Activated CD4-positive, alpha-beta T cell treated with anti-CD3 and anti-CD28 coated beads, Interleukin-10, Interleukin-2, amounts not matched to agents 100 ng/mL and 50 ng/mL, durations not matched to agents 16 hours and 8 hours (primary cell): ENCODE measurements around the gene ABCB11.
"Not testable (repeated sequence)": the region's sequence is repeated elsewhere in the genome, so short reads cannot be mapped to it uniquely, and the experiment has no call there.

ENCODE experiments used
- DNase-seq: peaks from one replicate; pipeline ENCODE4 v3.0.0-alpha.2; 2020

The ABCB11 gene

GRCh38 chr2:169041594-169041993 lies 10.5 kb upstream of the ABCB11 start:
- no peak for DNase-seq

DNA sequence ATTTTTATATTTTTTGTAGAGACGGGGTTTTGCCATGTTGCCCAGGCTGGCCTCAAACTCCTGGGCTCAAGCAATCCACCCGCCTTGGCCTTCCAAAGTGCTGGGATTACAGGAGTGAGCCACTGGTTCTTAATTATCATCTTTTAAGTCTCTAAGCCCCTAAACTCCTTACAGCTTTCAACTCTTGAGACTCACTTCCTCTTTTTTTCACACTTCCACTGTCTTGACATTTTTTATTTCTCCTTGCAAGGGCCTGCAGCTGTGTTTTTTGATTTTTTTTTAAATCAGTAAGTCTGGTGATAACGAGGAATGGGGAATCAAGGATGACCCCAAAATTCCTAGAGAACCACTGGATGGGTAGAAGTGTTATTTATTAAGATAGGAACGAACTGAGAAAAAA lies 8.6 kb upstream of the ABCB11 start:
- no peak for DNase-seq

DNA sequence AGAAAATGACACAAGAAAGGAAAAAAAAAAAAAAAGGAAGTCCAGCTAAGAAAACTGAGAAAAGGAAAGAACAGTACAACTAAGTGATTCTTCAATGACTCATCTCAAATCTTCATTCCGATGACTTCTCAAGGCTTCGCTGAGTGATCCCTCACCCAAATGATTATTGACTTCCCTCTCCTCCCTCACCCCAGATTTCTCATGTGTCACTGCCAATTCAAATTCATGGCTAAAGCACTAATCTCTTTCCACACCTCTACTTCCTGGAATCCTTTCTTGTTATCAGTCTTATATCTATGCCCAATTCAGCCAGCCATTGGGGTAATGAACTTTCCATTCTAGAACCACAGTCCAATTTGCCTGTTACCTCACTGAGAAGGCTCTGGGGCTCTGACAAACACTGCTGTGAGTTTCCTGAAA lies 7.2 kb upstream of the ABCB11 start:
- DNase-seq = peak; percentile 46

- no peak for DNase-seq
Measured at GRCh38 chr2:169036736-169037440, 5.8 kb upstream of the ABCB11 start.

DNA sequence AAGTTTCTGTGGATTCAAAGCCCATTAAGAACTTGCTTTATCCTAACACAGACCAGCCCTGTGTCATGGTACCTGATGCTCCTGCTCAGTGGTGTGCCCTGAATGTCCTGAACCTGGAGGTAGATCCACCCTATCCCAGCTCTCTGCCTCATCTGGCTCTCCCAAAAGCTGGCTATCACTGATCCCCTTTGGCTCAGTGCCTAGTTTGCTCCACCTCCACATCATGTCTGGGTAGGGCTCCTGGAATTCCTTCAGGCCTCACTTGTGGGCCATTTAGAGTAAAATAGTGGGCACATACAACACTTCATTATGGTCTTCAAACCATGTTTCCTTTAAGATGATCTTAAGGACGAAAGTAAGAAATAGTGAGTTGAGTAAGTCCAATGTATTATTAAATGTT lies 4.8 kb upstream of the ABCB11 start:
- DNase-seq = no peak

DNA sequence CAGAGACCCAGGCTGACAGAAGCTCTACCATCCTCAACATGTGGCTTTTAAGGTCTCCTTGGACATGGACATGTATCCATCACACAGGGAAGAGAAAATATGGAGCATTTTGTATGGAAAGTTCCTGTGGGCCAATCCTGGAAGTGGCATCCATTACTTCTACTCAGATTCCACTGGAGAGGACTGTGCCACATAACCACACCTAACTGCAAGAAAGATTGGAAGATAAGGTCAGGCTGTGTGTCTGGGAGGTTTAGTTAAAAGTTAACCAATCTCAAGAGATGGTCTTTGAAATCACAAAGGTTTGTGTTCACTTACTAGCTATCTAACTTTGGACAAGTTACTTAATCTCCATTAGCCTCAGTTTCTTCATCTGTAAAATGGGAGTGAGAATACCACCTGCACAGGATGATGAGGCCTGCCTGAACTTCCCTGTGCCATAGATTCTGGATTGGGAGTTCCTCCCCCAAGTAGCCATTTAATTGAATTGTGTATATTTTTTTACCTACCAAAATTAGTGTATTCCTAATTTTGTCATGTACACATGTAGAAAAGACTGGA lies 3.9 kb upstream of the ABCB11 start:
- DNase-seq = no peak

GRCh38 chr2:169034256-169034655 lies 3.1 kb upstream of the ABCB11 start:
- no peak for DNase-seq

GRCh38 chr2:169029341-169029740 lies 1.8 kb downstream of the ABCB11 start:
- DNase-seq = no peak

GRCh38 chr2:169027234-169027633 lies 3.9 kb downstream of the ABCB11 start:
- no peak for DNase-seq

DNA sequence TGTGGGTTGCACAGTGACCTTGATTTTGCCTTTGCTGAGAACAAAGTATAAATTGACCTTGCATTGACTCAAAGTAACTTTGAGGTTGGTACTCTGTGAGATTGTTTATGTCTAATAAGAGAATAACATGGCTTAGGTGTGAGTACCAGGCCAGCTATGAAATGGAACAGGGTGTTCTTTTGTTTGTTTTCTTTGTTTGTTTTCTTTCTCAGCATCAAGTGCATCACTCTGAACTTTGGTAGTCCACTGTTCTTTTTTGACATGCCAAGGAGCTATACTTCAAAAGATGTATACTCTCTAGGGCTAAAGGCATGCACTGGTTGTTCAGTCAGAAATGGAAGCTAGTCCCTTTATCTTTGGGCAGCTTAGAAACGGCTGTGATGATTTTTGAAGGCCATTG lies 5.1 kb downstream of the ABCB11 start:
- no peak for DNase-seq

DNA sequence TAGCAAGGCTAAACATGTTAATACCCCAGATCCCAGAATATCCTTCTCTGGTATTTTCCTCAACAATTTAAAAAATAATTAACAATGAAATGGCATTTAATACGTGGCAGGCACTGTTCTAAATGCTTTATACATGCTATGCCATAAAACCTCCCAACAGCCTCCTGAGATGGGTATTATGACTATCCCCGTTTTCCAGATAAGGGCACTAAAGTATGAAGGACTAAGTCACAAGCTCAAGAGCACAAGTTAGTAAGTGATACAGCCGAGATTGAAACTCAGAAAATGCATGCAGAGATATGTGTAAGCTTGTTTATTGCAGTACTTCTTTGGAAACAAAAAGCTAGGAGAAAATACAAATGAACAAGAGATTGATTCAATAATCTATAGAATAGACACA lies 8.0 kb downstream of the ABCB11 start:
- no peak for DNase-seq

DNA sequence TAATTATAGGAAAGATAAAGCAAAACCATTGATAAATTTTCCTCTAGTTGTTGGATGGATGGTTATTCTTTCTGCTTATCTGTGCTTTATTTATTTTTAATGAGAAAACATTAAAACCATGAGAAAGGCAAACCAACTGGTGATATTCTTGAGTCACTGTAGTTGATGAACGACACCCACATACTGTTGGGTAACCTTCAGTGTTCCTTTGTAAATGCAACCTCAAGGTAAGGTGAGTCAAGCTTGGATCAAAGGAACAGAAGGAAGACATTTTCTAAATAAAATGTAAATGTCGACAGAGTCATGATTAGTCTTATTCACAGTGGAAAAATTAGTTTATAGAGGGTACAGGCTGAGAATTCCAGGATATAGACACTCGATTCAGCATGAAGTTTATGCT lies 12.7 kb downstream of the ABCB11 start:
- DNase-seq = no peak

DNA sequence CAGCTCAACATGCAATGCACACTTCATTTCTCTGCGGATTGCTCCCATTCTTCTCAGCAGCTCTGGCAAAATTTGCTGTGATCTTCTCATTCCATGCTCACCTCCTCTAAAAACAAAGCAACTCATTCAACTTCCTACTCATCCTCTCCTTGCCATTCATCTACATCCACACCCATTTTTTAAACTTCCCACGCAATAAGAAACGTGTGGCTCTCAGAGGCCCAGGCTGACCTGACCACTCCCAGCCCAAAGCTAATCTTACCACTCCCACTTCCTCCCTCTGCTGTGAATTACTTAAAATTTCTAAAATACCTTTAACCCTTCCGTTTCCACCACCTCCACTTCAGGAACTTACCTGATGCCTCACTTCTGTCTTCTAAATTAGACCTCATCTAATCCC lies 15.2 kb downstream of the ABCB11 start:
- DNase-seq = no peak

DNA sequence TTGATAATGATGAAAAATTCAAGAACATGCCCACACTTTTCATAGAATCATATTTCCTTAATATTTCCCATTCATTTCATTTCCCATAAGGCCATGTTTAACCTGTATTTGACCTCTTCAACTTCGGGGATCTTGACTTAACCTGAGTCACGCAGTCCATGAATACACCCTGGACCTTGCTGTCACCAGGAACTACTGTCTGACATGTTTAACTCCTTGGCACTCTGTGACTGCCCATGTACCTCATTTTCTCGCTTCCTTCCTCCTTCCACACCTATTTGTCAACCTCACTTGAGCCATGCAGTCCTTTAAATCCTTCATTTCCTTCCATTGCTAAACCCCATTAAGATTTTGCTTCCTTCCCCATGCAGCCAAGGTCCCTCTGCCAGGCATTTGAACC lies 16.3 kb downstream of the ABCB11 start:
- no peak for DNase-seq

GRCh38 chr2:169013628-169014026 lies 17.5 kb downstream of the ABCB11 start:
- no peak for DNase-seq

DNA sequence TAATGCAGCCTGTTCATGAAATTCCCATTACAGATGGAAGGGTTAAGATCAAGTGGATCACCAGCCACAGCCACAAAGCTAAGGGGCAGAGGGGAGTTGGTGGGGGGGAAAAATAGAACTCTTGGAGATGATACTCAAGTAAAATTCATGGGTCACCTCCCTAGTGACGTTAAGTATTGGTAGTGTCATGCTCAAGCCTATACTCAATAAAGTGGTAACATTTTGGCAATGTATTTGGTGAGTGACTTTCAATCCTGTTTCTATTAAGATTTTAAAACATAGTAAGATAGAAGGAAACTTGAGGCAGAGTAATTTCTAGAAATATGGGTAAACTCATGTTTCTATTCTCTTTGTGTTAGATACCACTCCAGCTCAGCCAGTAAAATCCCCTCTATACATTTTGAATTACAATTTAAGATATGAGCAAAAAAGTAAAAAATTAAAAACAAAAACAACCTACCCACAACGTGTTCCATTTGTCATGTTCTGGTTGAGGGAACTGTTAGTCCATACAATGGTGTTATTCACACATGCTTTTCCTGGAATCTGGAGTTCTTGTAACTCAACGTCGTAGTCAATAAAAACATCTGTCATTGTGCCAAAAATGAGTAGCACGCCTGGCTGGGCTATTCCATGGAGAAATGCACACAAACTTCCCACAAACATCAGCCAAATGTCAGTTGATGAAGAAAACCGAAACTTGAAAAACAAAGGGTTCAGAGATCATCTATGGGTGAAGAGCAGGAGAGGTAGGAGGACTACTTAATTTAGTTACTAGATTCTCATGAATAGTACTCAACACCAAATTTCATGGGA lies 18.1 kb downstream of the ABCB11 start:
- DNase-seq = no peak

DNA sequence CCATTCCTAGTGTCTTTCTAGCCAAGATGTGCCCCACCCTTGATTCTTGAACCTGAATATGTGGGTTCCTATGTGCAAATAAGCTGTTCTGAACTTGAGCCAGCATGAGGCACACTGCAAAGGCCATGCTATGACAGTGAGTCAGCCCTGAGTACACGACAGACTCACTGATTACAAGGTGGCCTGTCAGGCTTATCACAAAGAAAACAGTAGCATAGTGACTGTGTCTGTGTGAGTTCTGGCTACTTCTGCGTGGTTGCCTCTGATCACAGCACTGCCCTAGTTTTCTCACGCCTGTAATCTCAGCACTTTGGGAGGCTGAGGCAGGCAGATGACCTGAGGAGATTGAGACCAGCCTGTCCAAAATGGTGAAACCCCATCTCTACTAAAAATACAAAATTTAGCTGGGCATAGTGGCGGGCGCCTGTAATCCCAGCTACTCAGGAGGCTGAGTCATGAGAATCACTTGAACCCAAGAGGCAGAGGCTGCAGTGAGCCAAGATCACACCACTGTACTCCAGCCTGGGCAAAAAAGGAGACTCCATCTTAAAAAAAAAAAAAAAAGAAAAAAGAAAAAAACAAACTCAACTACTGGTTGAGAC lies 18.8 kb downstream of the ABCB11 start:
- DNase-seq = not testable (repeated sequence)

- DNase-seq = no peak
Measured at GRCh38 chr2:169011698-169012097, 19.4 kb downstream of the ABCB11 start.

DNA sequence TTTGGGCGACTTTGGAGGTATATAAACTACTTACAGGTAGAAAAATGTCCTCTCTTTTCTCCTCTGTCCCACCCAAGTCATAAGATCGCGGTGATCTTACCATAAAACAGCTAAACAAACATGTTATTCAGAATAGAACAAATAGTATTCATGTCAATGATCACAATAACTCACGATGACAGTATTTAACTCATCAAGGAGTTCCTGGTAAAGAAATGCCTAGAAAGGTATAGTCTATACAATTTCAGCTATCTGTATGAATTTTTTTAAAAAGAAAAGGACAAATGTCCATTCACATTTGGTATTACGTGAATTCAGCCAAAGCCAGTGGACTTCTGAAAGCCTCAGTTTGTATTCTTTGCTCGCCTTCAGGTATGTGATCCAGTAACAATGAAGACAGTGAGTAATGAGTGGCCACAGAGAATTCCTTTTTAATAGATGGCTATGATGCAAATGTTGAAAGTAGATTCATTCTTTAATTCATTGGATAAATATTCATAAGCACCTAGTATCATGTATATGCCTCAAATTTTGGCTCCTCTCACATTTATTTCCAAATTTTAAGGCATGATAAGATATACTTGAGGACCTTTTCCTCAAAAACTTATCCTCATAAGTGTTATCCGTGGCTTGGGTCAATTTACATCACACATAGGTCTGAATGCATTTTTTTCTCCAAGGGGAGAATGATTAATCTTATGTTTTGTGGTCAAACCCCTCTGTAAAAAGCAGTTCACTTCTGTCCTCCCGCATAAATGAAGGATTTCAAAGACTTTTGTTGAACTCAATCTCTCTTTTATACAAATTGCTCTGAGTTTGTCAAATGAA lies 20.3 kb downstream of the ABCB11 start:
- DNase-seq = no peak

- no peak for DNase-seq
Measured at GRCh38 chr2:169009865-169010579, 21.1 kb downstream of the ABCB11 start.

DNA sequence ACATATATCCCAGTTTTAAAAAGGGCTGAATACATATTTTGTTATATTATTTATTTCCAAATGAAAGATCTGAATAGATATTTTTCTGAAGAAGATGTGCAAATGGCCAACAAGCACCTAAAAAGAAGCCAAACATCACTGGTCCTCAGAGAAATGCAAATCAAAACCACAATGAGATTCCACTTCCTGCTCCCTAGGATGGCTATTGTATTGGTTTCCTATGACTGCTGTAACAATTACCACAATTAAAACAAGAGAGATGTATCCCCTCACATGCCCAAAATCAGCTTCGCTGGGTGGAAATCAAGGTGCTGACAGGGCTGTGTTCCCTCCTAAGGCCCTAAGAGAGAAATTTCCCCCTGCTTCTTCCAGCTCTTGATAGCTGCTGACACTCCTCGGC lies 23.2 kb downstream of the ABCB11 start:
- DNase-seq = no peak

DNA sequence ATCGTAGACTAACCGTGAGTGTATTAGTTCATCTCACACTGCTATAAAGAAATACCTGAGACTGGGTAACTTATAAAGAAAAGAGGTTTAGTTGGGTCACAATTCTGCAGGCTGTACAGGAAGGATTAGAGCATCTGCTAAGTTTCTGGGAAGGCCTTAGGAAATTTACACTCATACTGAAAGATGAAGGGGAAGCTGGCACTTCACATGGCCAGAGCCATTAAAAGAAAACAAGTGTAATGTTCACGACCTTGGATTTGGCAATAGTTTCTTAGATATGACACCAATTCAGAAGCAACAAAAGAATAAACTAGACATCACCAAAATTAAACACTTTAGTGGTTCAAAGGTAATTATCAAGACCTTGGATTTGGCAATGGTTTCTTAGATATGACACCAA lies 23.8 kb downstream of the ABCB11 start:
- no peak for DNase-seq
